GM21717 (cell line): Measurements from ENCODE around the gene SARNP.
"Not testable (repeated sequence)": the region's sequence is repeated elsewhere in the genome, so short reads cannot be mapped to it uniquely, and the experiment has no call there.

Source experiments
- ATAC-seq: cut with Tn5 transposase; IDR thresholded peaks from one replicate; pipeline ENCODE4 v1.9.1; 2021; ENCODE audit warnings: mild to moderate bottlenecking, moderate library complexity; ENCODE audit not compliant: unreplicated experiment

SARNP gene

GRCh38 chr12:55797068-55797467, 20.5 kb downstream of the SARNP start:
- ATAC-seq, result no peak

- ATAC-seq, result no peak
Observed at GRCh38 chr12:55795950-55796349, 21.6 kb downstream of the SARNP start.

GRCh38 chr12:55789893-55790292, 27.6 kb downstream of the SARNP start:
- no peak for ATAC-seq

- ATAC-seq, result no peak
Observed at GRCh38 chr12:55789171-55789570, 28.4 kb downstream of the SARNP start.

- ATAC-seq, result no peak
Observed at GRCh38 chr12:55788546-55788945, 29.0 kb downstream of the SARNP start.

GRCh38 chr12:55780685-55781084, 36.8 kb downstream of the SARNP start:
- ATAC-seq, result no peak

- no peak for ATAC-seq
Observed at GRCh38 chr12:55777856-55778255, 39.7 kb downstream of the SARNP start.

- no peak for ATAC-seq
Observed at GRCh38 chr12:55771736-55772135, 45.8 kb downstream of the SARNP start.

- no peak for ATAC-seq
Observed at GRCh38 chr12:55767156-55767555, 50.4 kb downstream of the SARNP start.

GRCh38 chr12:55765736-55766290, 51.7 kb downstream of the SARNP start:
- ATAC-seq, result no peak

- ATAC-seq, result no peak
Observed at GRCh38 chr12:55762646-55763045, 54.9 kb downstream of the SARNP start.

GRCh38 chr12:55760663-55761062, 56.9 kb downstream of the SARNP start:
- no peak for ATAC-seq

GRCh38 chr12:55758575-55758974, 58.9 kb downstream of the SARNP start:
- ATAC-seq, result not testable (repeated sequence)

GRCh38 chr12:55757701-55758100, 59.8 kb downstream of the SARNP start:
- ATAC-seq, result no peak

- ATAC-seq, result no peak
Observed at GRCh38 chr12:55755246-55755645, 62.3 kb downstream of the SARNP start.

- ATAC-seq, result no peak
Observed at GRCh38 chr12:55748230-55748993, 69.1 kb downstream of the SARNP start.

- no peak for ATAC-seq
Observed at GRCh38 chr12:55746913-55747231, 70.7 kb downstream of the SARNP start.

- ATAC-seq, result no peak
Observed at GRCh38 chr12:55746174-55746912, 71.2 kb downstream of the SARNP start.

GRCh38 chr12:55745361-55746173, 72.0 kb downstream of the SARNP start:
- ATAC-seq, result no peak

GRCh38 chr12:55744340-55745030, 73.0 kb downstream of the SARNP start:
- no peak for ATAC-seq
